ENCODE data around the gene WDR64. TPM values are rescaled to one million over a fixed set of nuclear protein-coding genes. Genes with fewer than 3 reads are reported as not detected.

The WDR64 gene
- total RNA-seq, 3 donors from 2014 or later, result not detected

DNA sequence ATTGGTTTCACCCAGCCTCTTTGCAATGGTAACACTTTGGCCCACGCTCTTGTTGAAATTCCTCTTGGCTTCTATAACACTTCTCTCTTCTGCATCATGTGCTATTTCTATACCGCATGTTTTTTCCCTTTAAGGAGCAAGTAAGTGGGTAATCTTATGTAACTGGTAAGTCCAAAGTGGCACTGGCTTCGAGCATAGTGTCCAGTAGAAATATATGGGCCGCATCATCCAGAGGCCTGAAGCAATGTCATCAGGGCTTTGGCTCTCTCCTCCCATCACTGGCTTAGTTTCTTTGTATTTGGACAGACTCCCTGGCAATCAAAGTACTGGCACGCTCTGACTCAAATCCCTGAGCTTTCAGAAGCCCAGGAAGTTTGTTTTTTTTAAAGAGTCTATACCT lies 29.4 kb upstream of the WDR64 start:
- no peak overlapping the region for H3K27ac ChIP-seq
- no peak for DNase-seq (ENCODE audit: low spot score in 2 of 2)
- no peaks in the 10 kb centered on the region for H3K36me3 ChIP-seq
- no peaks in the 10 kb centered on the region for H3K9me3 ChIP-seq
- no peak overlapping the region for H3K4me3 ChIP-seq
- intact Hi-C loops (cut with DNase I; ENCODE audit: low total_unique reads), result no loop called here
- no peaks in the 10 kb centered on the region for H3K27me3 ChIP-seq
- no peak for TF ChIP-seq POLR2A (IDR thresholded peaks at IDR 0.05)
- no peak for TF ChIP-seq CTCF (IDR thresholded peaks at IDR 0.05)
- H3K4me1 ChIP-seq, result no peaks in the 10 kb centered on the region

- TF ChIP-seq CTCF (IDR thresholded peaks at IDR 0.05) (no peak), POLR2A (IDR thresholded peaks at IDR 0.05) (no peak), POLR2AphosphoS5 (IDR thresholded peaks at IDR 0.05) (no peak)
- Histone ChIP-seq H3K27me3 (no peaks in the 10 kb centered on the region), H3K9me3 (no peaks in the 10 kb centered on the region), H3K4me1 (no peaks in the 10 kb centered on the region), H3K27ac (no peak overlapping the region), H3K36me3 (no peaks in the 10 kb centered on the region), H3K4me3 (no peak overlapping the region)
- intact Hi-C loops (cut with DNase I; ENCODE audit: low total_unique reads), result no loop called here
- no peak for DNase-seq (ENCODE audit: low spot score in 2 of 2)
Observed at GRCh38 chr1:241624935-241625334, 27.1 kb upstream of the WDR64 start.

GRCh38 chr1:241627453-241628259 lies 24.4 kb upstream of the WDR64 start:
- no peak for DNase-seq (ENCODE audit: low spot score in 2 of 2)
- no peaks in the 10 kb centered on the region for H3K9me3 ChIP-seq
- no peaks in the 10 kb centered on the region for H3K36me3 ChIP-seq
- H3K4me1 ChIP-seq, result no peaks in the 10 kb centered on the region
- H3K27ac ChIP-seq, result no peak overlapping the region
- peak in 2 of 3 donors; percentile 39 to 60 for TF ChIP-seq CTCF (IDR thresholded peaks at IDR 0.05)
- no peak for TF ChIP-seq POLR2A (IDR thresholded peaks at IDR 0.05)
- intact Hi-C loops (cut with DNase I; ENCODE audit: low total_unique reads), result no loop called here
- no peak overlapping the region for H3K4me3 ChIP-seq
- no peaks in the 10 kb centered on the region for H3K27me3 ChIP-seq

DNA sequence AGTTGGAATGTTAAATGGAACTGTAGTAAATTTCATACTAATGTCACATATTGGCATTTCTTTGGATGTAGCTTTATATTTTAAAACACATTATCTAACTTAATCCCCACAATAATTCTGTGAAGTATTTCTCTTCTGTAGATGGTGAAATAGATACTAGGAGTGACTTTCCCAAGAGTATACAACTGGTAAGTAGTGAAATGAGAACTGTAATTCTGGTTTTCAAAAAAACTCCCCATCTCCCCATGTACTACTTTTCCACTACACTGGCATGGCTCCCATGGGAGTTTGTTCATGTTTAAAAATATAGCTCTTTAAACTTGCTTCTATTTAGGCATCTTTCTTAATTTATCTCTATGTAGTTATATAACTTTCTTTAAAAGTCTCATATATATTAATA lies 22.1 kb upstream of the WDR64 start:
- no peaks in the 10 kb centered on the region for H3K36me3 ChIP-seq
- intact Hi-C loops (cut with DNase I; ENCODE audit: low total_unique reads), result no loop called here
- TF ChIP-seq POLR2A (IDR thresholded peaks at IDR 0.05) (no peak), POLR2AphosphoS5 (IDR thresholded peaks at IDR 0.05) (no peak), CTCF (IDR thresholded peaks at IDR 0.05) (no peak)
- DNase-seq (ENCODE audit: low spot score in 2 of 2), result no peak
- no peaks in the 10 kb centered on the region for H3K4me1 ChIP-seq
- H3K4me3 ChIP-seq, result no peak overlapping the region
- no peaks in the 10 kb centered on the region for H3K27me3 ChIP-seq
- H3K9me3 ChIP-seq, result no peaks in the 10 kb centered on the region
- H3K27ac ChIP-seq, result no peak overlapping the region

- H3K4me1 ChIP-seq, result no peaks in the 10 kb centered on the region
- no peak overlapping the region for H3K27ac ChIP-seq
- no peaks in the 10 kb centered on the region for H3K36me3 ChIP-seq
- H3K27me3 ChIP-seq, result no peaks in the 10 kb centered on the region
- no peak for DNase-seq (ENCODE audit: low spot score in 2 of 2)
- no peak overlapping the region for H3K4me3 ChIP-seq
- no peaks in the 10 kb centered on the region for H3K9me3 ChIP-seq
- intact Hi-C loops (cut with DNase I; ENCODE audit: low total_unique reads), result no loop called here
- no peak for TF ChIP-seq POLR2AphosphoS5 (IDR thresholded peaks at IDR 0.05)
- TF ChIP-seq CTCF (IDR thresholded peaks at IDR 0.05), result no peak
- TF ChIP-seq POLR2A (IDR thresholded peaks at IDR 0.05), result no peak
Observed at GRCh38 chr1:241630476-241630875, 21.6 kb upstream of the WDR64 start.
